HG03045 (cell line): ENCODE data around the gene OR51B2.

Source experiments
- ATAC-seq: cut with Tn5 transposase; IDR thresholded peaks from one replicate; pipeline ENCODE4 v1.9.1; 2021; ENCODE audit warnings: mild to moderate bottlenecking, moderate library complexity; ENCODE audit not compliant: unreplicated experiment

Gene OR51B2

DNA sequence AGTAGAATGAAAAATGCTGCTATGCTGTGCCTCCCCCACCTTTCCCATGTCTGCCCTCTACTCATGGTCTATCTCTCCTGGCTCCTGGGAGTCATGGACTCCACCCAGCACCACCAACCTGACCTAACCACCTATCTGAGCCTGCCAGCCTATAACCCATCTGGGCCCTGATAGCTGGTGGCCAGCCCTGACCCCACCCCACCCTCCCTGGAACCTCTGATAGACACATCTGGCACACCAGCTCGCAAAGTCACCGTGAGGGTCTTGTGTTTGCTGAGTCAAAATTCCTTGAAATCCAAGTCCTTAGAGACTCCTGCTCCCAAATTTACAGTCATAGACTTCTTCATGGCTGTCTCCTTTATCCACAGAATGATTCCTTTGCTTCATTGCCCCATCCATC, 39.5 kb downstream of the OR51B2 start:
- ATAC-seq = no peak

DNA sequence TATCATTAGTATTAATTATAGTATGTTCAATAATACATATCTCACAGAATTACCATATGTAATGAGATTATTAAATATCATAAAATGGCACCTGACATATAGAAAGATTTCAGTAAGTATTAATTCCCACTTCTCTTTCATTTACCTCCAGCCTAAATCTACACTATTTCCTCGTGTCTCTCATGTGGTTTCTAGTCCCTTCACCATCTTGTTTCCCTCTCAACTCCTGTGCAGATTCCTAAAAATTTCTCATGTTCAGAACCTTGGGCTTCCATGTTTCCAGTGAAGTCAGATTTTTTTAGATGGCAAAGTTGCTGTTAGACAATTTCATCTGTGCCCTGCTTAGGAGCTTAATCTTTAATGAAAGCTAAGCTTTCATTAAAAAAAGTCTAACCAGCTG, 40.2 kb downstream of the OR51B2 start:
- ATAC-seq = no peak

GRCh38 chr11:5283086-5283485, 41.0 kb downstream of the OR51B2 start:
- ATAC-seq = no peak

DNA sequence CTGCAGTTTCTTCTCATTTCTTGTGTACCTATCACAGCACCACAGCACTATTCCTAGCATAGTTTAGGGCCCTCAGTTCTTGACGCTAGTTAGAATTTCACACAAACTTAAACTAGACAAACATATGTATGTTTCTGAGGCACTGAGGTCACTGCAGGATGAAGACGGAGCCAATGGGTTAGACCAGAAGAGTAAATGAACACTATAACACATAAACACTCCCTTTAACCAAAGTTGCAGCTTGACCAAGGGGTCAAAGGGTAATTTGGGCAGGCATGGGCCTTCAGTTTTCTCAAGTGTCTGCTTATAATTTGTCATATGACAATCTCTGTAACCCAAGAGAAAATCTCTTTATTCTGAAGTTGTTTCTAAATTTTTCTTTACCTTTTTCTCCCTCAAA, 41.5 kb downstream of the OR51B2 start:
- no peak for ATAC-seq

- ATAC-seq = no peak
Measured at GRCh38 chr11:5281596-5281995, 42.5 kb downstream of the OR51B2 start.

GRCh38 chr11:5280582-5281102, 43.5 kb downstream of the OR51B2 start:
- ATAC-seq = peak; percentile 96

- ATAC-seq = no peak
Measured at GRCh38 chr11:5279471-5280090, 44.5 kb downstream of the OR51B2 start.

DNA sequence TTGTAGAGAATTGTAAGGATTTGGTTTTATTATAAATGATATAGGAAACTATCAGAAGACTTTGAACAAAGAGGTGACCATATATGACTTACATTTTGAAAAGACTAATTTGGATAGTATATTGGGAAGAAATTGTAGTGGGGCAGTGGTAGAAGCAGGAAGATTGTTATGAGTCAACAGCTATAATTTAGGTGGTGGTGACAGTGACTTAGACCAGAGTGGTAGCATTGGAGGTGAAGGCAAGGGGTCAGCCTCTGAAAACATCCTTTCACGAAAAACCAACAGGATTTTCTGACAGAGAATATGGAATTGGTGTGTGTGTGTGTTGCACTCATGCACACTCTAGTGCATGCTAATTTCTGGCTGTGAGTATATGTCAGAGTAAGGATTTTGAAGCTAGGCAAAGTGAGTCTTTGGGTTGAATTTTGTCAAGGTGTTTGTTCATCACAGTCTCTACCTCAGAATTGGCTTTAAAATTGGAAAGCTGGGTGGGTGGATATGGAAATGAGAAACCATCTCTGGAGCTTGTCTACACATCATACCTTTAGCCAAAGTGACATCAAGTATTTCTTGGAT, 46.2 kb downstream of the OR51B2 start:
- ATAC-seq = no peak

DNA sequence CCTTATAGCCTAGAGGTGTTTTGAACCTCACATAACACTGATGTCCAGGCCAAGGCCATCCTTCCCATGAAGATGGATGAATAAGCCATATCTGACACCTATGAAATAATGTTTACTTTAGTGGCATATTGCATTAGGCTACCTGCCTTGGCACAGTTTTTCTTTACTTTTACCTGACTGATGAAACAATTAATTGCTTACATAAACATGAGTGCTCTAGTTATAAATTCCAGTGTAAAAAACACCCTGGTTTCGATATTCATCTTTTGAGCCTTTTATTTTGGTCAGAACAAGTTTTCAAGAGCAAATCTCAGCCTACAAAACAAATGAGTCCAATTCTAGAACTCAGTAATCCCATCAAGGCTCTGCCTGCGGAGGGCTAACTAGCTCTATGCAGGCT, 47.4 kb downstream of the OR51B2 start:
- ATAC-seq = no peak

DNA sequence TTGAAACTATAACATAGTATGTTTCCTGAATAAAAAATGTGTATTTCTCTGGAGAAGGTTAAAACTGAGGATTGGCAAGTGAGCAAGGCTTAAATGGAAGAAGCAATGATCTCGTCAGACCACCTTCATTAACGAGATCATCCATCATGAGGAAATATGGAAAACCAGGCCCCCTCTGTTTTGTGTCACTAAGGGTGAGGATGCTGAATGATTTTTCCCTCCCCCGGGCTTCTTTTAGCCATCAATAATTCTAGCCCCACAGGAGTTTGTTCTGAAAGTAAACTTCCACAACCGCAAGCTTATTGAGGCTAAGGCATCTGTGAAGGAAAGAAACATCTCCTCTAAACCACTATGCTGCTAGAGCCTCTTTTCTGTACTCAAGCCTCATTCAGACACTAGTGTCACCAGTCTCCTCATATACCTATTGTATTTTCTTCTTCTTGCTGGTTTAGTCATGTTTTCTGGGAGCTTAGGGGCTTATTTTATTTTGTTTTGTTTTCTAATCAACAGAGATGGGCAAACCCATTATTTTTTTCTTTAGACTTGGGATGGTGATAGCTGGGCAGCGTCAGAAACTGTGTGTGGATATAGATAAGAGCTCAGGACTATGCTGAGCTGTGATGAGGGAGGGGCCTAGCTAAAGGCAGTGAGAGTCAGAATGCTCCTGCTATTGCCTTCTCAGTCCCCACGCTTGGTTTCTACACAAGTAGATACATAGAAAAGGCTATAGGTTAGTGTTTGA, 48.6 kb downstream of the OR51B2 start:
- no peak for ATAC-seq

- no peak for ATAC-seq
Measured at GRCh38 chr11:5274395-5274794, 49.7 kb downstream of the OR51B2 start.
